ENCODE results near the gene NFYB. TPM values are rescaled to one million over a fixed set of nuclear protein-coding genes. Genes with fewer than 3 reads are reported as not detected.

The NFYB gene
- total RNA-seq, 1 experiment from 2014 or later: 66.1 TPM

GRCh38 chr12:104072099-104072498 is 65.9 kb downstream of the NFYB start:
- in situ Hi-C loops (cut with HindIII; ENCODE audit: low sequenced_read_pairs): no loop called here

More at GRCh38 chr12:104072099-104072498, 65.9 kb downstream of the NFYB start:
- no peak for DNase-seq (ENCODE audit: low spot score)

Other genes with a start within 250 kb of the NFYB start
- 308 and 400 TPM in 2 replicates for gene HSP90B1, start 207.8 kb downstream of the NFYB start, total RNA-seq (2014; rRNA removed; shearing (Covaris generic))
- 30.8 and 47.5 TPM in 2 replicates for gene TDG, start 172.3 kb downstream of the NFYB start, total RNA-seq (2014; rRNA removed; shearing (Covaris generic))
- 9.5 and 19.2 TPM in 2 replicates for gene GLT8D2, start 88.0 kb downstream of the NFYB start, total RNA-seq (2014; rRNA removed; shearing (Covaris generic))
- gene HCFC2, start 73.7 kb downstream of the NFYB start, total RNA-seq (2014; rRNA removed; shearing (Covaris generic)): 1.8 and 3.9 TPM in 2 replicates
- 581 and 681 TPM in 2 replicates for gene TXNRD1, start 77.6 kb upstream of the NFYB start, total RNA-seq (2014; rRNA removed; shearing (Covaris generic))
- gene EID3, start 165.5 kb upstream of the NFYB start, total RNA-seq (2014; rRNA removed; shearing (Covaris generic)): 0.51 and 1.7 TPM in 2 replicates

All from G401 (cell line).